ENCODE results near the gene SLC25A10.
A peak's percentile ranks its signal among the peaks of the same experiment; 100 is the strongest.

The SLC25A10 gene

DNA sequence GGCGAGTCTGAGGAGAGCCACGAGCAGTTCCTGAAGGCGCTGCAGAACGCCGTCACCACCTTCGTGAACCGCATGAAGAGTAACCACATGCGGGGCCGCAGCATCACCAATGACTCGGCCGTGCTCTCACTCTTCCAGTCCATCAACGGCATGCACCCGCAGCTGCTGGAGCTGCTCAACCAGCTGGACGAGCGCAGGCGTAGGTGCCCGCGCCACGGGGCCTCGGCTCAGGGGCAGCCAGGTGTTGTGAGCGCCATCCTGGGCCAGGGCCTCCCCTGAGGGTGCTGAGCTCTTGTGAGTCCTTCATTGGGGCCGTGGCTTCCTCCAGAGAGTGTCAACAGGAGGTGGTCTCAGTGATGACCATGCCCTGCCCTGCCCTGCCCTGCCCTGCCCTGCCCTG is 16.3 kb upstream of the SLC25A10 start:
- Histone ChIP-seq H3K9ac (ENCODE audit: low read depth in 1 of 2, low read length in 2 of 2) (no peak overlapping the region), H3K4me1 (ENCODE audit: control insufficient read depth in 1 of 2, insufficient read depth in 2 of 2, low read length in 2 of 2) (peaks cover 2% of the 10 kb centered on the region in 2 donors), H3K4me3 (ENCODE audit: low read depth in 1 of 2, low read length in 2 of 2) (no peak overlapping the region), H3K27ac (ENCODE audit: low read depth, low read length) (no peak overlapping the region), H3K36me3 (ENCODE audit: control insufficient read depth in 1 of 2, insufficient read depth in 2 of 2, low read length in 2 of 2) (peaks cover 46 to 86% of the 10 kb centered on the region in 2 donors), H3K9me3 (ENCODE audit: control insufficient read depth in 1 of 2, low read length in 2 of 2) (no peaks in the 10 kb centered on the region), H3K27me3 (ENCODE audit: control insufficient read depth in 1 of 2, insufficient read depth in 2 of 2, low read length in 2 of 2) (no peaks in the 10 kb centered on the region)

DNA sequence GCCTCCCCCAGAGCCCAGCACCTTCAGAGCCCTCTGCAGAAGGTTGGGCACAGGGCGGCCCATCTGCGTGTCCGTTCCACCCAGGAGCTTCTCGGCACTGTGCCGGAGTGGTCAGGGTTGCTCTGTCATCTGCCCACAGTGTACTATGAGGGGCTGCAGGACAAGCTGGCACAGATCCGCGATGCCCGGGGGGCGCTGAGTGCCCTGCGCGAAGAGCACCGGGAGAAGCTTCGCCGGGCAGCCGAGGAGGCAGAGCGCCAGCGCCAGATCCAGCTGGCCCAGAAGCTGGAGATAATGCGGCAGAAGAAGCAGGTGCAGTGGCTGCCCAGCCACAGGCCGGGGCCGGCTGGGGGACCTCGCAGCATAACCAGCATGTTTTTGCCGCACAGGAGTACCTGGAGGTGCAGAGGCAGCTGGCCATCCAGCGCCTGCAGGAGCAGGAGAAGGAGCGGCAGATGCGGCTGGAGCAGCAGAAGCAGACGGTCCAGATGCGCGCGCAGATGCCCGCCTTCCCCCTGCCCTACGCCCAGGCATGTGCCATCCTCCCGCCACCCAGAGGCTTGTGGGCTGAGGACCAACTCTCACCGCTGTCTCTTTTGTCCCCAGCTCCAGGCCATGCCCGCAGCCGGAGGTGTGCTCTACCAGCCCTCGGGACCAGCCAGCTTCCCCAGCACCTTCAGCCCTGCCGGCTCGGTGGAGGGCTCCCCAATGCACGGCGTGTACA is 15.7 kb upstream of the SLC25A10 start:
- no peak overlapping the region for H3K9ac ChIP-seq (ENCODE audit: low read depth in 1 of 2, low read length in 2 of 2)

DNA sequence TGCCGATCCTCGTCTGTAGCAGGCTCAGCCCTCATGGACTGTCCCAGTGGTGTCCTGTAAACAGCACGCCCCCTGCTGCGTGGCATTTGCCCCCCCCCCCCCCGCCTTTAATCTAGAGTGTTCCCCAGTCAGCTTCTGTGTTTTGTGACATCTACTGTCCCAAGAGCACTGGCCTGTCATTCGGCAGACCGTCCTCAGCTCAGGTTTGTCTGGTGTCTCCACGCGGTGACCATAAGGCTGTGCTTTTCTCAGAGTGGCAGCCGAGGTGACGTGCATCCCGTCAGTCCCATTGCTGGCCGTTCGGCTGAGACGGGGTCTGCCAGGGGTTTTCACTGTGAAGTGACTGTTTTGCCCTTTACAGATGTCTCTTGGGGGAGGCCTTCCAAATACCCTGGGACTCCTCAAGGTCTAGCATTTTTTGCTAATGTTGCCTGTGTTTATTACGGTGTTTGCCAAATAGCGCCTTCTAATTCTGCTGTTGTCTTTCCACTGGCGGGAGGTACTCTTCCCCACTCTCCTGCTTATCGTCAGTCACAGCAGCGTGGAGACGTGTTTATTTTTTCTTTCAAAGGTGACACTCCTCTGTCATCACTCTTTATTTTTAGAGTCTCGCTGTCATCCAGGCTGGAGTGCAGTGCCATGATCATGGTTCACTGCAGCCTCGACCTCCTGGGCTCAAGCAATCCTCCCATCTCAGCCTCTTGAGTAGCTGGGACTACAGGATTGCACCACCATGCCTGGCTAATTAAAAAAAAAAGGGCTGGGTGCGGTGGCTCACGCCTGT is 14.6 kb upstream of the SLC25A10 start:
- H3K27ac ChIP-seq (ENCODE audit: low read depth, low read length), result no peak overlapping the region
- peaks cover 15 to 19% of the 10 kb centered on the region in 2 donors for H3K4me1 ChIP-seq (ENCODE audit: control insufficient read depth in 1 of 2, insufficient read depth in 2 of 2, low read length in 2 of 2)
- no peak overlapping the region for H3K4me3 ChIP-seq (ENCODE audit: low read depth in 1 of 2, low read length in 2 of 2)
- no peaks in the 10 kb centered on the region for H3K27me3 ChIP-seq (ENCODE audit: control insufficient read depth in 1 of 2, insufficient read depth in 2 of 2, low read length in 2 of 2)
- H3K9me3 ChIP-seq (ENCODE audit: control insufficient read depth in 1 of 2, low read length in 2 of 2), result no peaks in the 10 kb centered on the region
- no peak overlapping the region for H3K9ac ChIP-seq (ENCODE audit: low read depth in 1 of 2, low read length in 2 of 2)
- peaks cover 46 to 81% of the 10 kb centered on the region in 2 donors for H3K36me3 ChIP-seq (ENCODE audit: control insufficient read depth in 1 of 2, insufficient read depth in 2 of 2, low read length in 2 of 2)

More for the DNA sequence above, 15.7 kb upstream of the SLC25A10 start:
- Histone ChIP-seq H3K36me3 (ENCODE audit: control insufficient read depth in 1 of 2, insufficient read depth in 2 of 2, low read length in 2 of 2) (peaks cover 46 to 86% of the 10 kb centered on the region in 2 donors), H3K27ac (ENCODE audit: low read depth, low read length) (no peak overlapping the region), H3K27me3 (ENCODE audit: control insufficient read depth in 1 of 2, insufficient read depth in 2 of 2, low read length in 2 of 2) (no peaks in the 10 kb centered on the region), H3K4me3 (ENCODE audit: low read depth in 1 of 2, low read length in 2 of 2) (no peak overlapping the region), H3K4me1 (ENCODE audit: control insufficient read depth in 1 of 2, insufficient read depth in 2 of 2, low read length in 2 of 2) (peaks cover 8% of the 10 kb centered on the region in 2 donors), H3K9me3 (ENCODE audit: control insufficient read depth in 1 of 2, low read length in 2 of 2) (no peaks in the 10 kb centered on the region)

DNA sequence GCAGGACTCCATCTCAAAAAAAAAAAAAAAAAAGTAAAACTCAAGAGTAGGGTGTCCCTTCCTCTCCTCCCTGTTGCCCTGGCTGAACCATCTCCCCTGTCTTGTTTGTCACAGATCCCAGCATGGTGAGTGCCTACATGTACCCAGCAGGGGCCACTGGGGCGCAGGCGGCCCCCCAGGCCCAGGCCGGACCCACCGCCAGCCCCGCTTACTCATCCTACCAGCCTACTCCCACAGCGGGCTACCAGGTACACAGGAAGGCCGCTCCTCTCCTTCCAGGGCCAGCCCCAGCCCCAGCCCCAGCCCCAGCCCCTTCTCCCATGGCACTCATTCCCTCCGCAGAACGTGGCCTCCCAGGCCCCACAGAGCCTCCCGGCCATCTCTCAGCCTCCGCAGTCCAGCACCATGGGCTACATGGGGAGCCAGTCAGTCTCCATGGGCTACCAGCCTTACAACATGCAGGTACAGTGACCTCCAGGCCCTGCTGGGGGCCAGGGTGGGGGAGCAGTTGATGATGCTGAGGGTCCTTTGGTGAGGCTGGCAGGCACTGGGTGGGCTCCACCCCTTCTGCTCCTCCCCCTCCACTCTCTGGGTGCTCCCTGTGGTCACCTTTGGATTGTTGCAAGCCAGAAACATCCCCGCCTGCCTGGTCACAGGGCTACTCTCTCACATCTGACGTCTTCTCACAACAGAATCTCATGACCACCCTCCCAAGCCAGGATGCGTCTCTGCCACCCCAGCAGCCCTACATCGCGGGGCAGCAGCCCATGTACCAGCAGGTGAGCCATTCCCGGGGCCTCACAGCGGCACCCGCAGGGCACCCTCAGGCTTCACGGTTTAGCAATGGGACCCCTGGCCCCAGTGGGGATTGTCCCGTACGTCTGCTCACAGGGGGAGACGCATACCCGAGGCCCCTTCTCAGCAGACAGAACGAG is 11.5 kb upstream of the SLC25A10 start:
- H3K9ac ChIP-seq (ENCODE audit: low read depth in 1 of 2, low read length in 2 of 2), result peak overlapping the region in 1 of 2 donors; percentile 18
- no peak overlapping the region for H3K27ac ChIP-seq (ENCODE audit: low read depth, low read length)
- H3K27me3 ChIP-seq (ENCODE audit: control insufficient read depth in 1 of 2, insufficient read depth in 2 of 2, low read length in 2 of 2), result no peaks in the 10 kb centered on the region
- H3K36me3 ChIP-seq (ENCODE audit: control insufficient read depth in 1 of 2, insufficient read depth in 2 of 2, low read length in 2 of 2), result peaks cover 25 to 62% of the 10 kb centered on the region in 2 donors
- peaks cover 26 to 34% of the 10 kb centered on the region in 2 donors for H3K4me1 ChIP-seq (ENCODE audit: control insufficient read depth in 1 of 2, insufficient read depth in 2 of 2, low read length in 2 of 2)
- peak overlapping the region; percentile 92 to 97 for H3K4me3 ChIP-seq (ENCODE audit: low read depth in 1 of 2, low read length in 2 of 2)
- no peaks in the 10 kb centered on the region for H3K9me3 ChIP-seq (ENCODE audit: control insufficient read depth in 1 of 2, low read length in 2 of 2)

DNA sequence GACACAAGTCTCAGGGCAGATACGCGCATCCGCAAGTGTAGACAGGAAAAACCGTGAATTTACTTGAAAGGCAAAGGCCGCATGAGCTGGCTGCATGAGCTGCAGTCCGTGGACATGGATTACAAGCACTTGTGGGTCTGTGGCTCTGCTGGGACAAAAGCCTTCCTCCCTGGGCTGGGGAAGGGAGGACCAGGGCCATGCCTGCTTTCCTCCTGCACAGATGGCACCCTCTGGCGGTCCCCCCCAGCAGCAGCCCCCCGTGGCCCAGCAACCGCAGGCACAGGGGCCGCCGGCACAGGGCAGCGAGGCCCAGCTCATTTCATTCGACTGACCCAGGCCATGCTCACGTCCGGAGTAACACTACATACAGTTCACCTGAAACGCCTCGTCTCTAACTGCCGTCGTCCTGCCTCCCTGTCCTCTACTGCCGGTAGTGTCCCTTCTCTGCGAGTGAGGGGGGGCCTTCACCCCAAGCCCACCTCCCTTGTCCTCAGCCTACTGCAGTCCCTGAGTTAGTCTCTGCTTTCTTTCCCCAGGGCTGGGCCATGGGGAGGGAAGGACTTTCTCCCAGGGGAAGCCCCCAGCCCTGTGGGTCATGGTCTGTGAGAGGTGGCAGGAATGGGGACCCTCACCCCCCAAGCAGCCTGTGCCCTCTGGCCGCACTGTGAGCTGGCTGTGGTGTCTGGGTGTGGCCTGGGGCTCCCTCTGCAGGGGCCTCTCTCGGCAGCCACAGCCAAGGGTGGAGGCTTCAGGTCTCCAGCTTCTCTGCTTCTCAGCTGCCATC is 10.6 kb upstream of the SLC25A10 start:
- Histone ChIP-seq H3K36me3 (ENCODE audit: control insufficient read depth in 1 of 2, insufficient read depth in 2 of 2, low read length in 2 of 2) (peaks cover 24 to 61% of the 10 kb centered on the region in 2 donors), H3K9ac (ENCODE audit: low read depth in 1 of 2, low read length in 2 of 2) (peak overlapping the region; percentile 96 to 99), H3K27me3 (ENCODE audit: control insufficient read depth in 1 of 2, insufficient read depth in 2 of 2, low read length in 2 of 2) (no peaks in the 10 kb centered on the region), H3K4me3 (ENCODE audit: low read depth in 1 of 2, low read length in 2 of 2) (peak overlapping the region; percentile 92 to 97), H3K9me3 (ENCODE audit: control insufficient read depth in 1 of 2, low read length in 2 of 2) (no peaks in the 10 kb centered on the region), H3K4me1 (ENCODE audit: control insufficient read depth in 1 of 2, insufficient read depth in 2 of 2, low read length in 2 of 2) (peaks cover 26 to 34% of the 10 kb centered on the region in 2 donors), H3K27ac (ENCODE audit: low read depth, low read length) (no peak overlapping the region)

DNA sequence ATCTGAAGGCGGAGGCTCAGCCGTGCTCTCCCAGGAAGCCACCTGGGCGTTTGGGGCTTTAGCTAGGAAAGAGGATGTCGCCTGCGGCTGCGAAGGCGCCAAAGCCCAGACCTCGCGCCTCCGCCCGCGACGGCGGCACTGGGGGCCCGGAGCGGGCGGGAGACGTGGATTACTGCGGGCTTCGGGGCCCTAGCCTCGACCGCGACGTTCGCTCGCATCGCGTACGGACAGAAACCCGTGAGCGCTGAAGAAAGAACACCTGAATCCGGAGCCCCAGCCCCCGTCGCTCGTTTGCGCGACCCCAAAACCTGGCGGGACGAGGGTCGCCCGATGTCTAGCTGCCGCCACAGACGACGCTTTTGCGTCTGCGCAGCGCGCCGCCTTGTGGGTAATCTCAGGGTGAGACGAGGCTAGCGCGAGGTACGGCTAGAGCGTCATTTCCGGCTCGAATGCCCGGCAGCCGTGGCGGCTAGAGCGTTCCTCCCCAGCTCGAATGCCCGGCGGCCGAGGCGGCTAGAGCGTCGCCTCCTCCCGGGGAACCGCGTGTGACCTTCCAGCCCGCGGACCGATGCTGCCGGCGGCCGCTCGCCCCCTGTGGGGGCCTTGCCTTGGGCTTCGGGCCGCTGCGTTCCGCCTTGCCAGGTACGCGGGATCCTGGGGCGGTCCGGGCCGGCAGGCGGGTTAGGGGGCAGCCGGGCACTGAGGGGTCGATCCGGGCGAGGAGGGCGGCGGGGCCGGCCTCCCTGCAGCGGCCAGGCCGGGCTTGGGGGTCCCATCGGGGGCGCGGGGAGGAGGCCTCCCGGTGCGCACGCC is 8.9 kb upstream of the SLC25A10 start, which contains the start of gene MRPL12:
Gene MRPL12 (plus strand): TSS at position 434 of the 813 bp plus-strand sequence. CDS start 135 bp downstream, at position 569.
- Histone ChIP-seq H3K27me3 (ENCODE audit: control insufficient read depth in 1 of 2, insufficient read depth in 2 of 2, low read length in 2 of 2) (no peaks in the 10 kb centered on the region), H3K4me3 (ENCODE audit: low read depth in 1 of 2, low read length in 2 of 2) (peak within 1 kb of the TSS; percentile 92 to 97), H3K36me3 (ENCODE audit: control insufficient read depth in 1 of 2, insufficient read depth in 2 of 2, low read length in 2 of 2) (peaks cover 20 to 61% of the 10 kb centered on the region in 2 donors), H3K4me1 (ENCODE audit: control insufficient read depth in 1 of 2, insufficient read depth in 2 of 2, low read length in 2 of 2) (peaks cover 26 to 34% of the 10 kb centered on the region in 2 donors), H3K9me3 (ENCODE audit: control insufficient read depth in 1 of 2, low read length in 2 of 2) (no peaks in the 10 kb centered on the region), H3K27ac (ENCODE audit: low read depth, low read length) (peak within 1 kb of the TSS; percentile 89), H3K9ac (ENCODE audit: low read depth in 1 of 2, low read length in 2 of 2) (peak within 1 kb of the TSS; percentile 96 to 99)

DNA sequence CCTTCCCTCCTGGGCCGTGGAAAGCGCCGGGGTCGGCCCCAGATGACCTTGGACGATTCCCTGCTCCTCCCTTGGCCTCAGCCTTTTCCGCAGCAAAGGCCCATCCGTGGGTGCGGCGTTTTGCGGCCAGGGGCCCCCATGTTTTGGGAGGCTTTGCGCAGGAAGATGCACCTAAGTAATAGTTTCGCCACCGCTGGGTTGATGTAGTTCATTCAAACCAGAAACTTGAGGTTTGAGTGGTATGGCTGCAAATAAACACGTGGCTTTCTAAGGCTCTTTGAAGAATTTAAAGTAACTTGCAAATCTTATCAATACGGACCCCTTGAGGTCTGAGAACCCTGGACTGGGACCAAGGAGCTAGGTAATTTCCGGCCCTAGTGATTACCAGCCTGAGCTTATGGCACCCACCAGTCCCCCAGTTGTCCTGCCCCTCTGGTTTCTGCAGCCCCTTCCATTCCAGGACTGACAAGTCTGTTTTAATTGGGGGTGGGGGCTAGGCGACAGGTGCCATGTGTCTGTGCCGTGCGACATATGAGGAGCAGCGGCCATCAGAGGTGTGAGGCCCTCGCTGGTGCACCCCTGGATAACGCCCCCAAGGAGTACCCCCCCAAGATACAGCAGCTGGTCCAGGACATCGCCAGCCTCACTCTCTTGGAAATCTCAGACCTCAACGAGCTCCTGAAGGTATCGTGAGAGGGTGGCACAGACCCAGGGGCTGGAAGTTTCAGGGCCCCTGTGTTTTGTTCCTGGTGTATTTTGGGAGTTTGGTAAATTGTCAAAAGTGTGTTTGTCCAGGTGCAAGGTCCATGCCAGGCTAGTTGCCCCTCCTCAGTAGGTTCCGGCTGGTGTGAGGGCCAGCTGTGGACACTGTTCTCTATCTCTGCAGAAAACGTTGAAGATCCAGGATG is 8.1 kb upstream of the SLC25A10 start:
- Histone ChIP-seq H3K4me1 (ENCODE audit: control insufficient read depth in 1 of 2, insufficient read depth in 2 of 2, low read length in 2 of 2) (peaks cover 26 to 34% of the 10 kb centered on the region in 2 donors), H3K27ac (ENCODE audit: low read depth, low read length) (peak overlapping the region; percentile 89), H3K4me3 (ENCODE audit: low read depth in 1 of 2, low read length in 2 of 2) (peak overlapping the region; percentile 92 to 97), H3K36me3 (ENCODE audit: control insufficient read depth in 1 of 2, insufficient read depth in 2 of 2, low read length in 2 of 2) (peaks cover 14 to 59% of the 10 kb centered on the region in 2 donors), H3K27me3 (ENCODE audit: control insufficient read depth in 1 of 2, insufficient read depth in 2 of 2, low read length in 2 of 2) (no peaks in the 10 kb centered on the region), H3K9me3 (ENCODE audit: control insufficient read depth in 1 of 2, low read length in 2 of 2) (no peaks in the 10 kb centered on the region), H3K9ac (ENCODE audit: low read depth in 1 of 2, low read length in 2 of 2) (peak overlapping the region; percentile 96 to 99)

DNA sequence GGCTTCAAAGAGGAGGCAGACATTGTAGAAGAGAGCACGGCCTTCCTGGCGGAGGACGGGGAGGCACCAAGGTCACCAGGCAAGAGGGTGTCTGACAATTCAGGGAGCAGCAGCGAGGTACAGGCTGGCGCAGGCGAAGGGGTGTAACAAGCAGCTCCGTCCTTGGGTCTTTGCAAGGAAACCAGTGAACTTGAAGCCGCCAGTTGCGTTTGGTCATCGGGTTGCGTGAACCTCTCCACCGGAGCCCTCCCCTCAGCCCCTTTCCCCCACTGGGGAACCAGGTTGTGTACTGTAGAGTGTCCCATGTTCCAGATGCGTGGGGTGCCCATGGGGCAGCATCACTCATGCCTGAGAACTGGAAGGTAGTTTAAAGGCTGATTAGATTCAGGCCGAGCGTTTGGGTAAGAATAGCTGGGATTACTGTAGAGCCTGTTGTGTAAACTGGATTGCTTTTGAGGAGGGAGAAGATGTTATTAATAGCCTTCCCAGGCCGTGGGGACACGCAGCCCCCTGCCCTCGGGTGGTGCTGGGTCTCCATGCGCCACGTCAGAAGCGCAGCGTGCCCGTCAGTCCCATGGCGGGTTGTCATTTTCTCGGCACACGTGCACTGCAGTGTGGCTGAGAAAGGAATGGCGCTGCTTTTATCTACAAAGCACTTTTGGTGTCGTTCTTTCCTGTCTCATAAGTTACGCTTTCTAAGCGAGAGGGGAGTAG is 6.4 kb upstream of the SLC25A10 start:
- Histone ChIP-seq H3K4me1 (ENCODE audit: control insufficient read depth in 1 of 2, insufficient read depth in 2 of 2, low read length in 2 of 2) (peaks cover 33 to 42% of the 10 kb centered on the region in 2 donors), H3K4me3 (ENCODE audit: low read depth in 1 of 2, low read length in 2 of 2) (no peak overlapping the region), H3K36me3 (ENCODE audit: control insufficient read depth in 1 of 2, insufficient read depth in 2 of 2, low read length in 2 of 2) (peaks cover 8 to 52% of the 10 kb centered on the region in 2 donors), H3K9me3 (ENCODE audit: control insufficient read depth in 1 of 2, low read length in 2 of 2) (no peaks in the 10 kb centered on the region), H3K27ac (ENCODE audit: low read depth, low read length) (no peak overlapping the region), H3K27me3 (ENCODE audit: control insufficient read depth in 1 of 2, insufficient read depth in 2 of 2, low read length in 2 of 2) (no peaks in the 10 kb centered on the region), H3K9ac (ENCODE audit: low read depth in 1 of 2, low read length in 2 of 2) (no peak overlapping the region)

All from duodenal mucosa (tissue), 2 donors.